Measurements from ENCODE around the gene QRFPR. TPM values are rescaled to one million over a fixed set of nuclear protein-coding genes. Genes with fewer than 3 reads are reported as not detected.

QRFPR gene
- total RNA-seq, 2 donors from 2014 or later, result not detected

DNA sequence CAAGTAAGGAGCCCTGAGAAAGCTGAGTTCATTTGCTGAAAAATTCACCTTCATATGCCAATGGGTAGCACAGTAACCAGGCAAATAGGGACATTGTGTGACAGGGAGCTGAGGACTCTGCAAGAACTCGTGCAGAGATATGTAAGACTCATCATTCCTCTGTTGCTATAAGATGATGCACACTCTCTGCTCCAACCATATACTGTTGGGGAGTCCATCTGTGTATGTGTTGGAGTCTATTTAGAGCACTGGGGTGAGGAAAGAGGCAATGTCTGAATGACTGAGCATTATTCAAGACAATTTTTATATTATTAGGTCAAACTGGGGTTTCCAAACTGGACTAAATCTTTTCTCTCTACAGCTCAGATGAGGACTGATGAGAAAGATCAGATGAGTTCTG lies 100.4 kb downstream of the QRFPR start:
- no peak for ATAC-seq
- no peak for DNase-seq
- intact Hi-C loops (cut with DNase I, micrococcal nuclease), result no loop called here

DNA sequence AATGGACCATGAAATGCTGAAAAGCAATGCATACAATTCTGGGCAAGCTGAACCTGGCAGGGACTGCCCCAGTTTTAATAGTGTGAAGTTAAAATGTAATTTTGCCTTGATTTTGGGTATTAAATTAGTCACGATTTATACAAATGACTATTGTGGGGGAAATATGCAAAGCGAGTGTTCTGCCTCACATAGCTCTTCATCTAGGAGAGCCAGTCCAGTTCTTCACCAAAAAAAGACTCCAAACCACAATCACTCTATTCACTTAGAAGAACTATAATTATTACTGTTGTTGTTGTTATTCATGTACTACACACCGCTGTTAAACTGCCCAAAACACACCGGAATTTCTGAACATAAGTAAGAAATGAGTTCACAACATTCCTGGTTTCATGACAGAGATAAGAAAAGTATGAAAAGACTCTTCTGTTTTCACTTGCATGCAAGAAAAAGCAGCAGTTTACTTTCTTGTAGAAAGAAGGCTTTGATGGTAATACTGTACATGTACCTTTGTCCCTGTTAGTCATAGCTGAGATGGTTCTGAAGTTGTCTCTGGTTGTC lies 101.9 kb downstream of the QRFPR start:
- intact Hi-C loops (cut with DNase I, micrococcal nuclease), result no loop called here
- DNase-seq (no peak), ATAC-seq (no peak)

Other genes starting within 250 kb of the QRFPR start
- gene TNIP3, start 216.7 kb downstream of the QRFPR start, total RNA-seq, result 1 to 10 TPM in 1 of 2 donors, under 1 TPM in 1; 0.67 to 3.8 TPM

All from left colon (tissue), 2 donors.